Activated CD4-positive, CD25-positive, alpha-beta regulatory T cell treated with anti-CD3 and anti-CD28 coated beads, Interleukin-2, amount 50 U/mL, for 24 hours (primary cell): ENCODE results near the gene SANBR.

ENCODE experiments used
- ATAC-seq, 2 donors: fragments of 150-1000 bp; cut with Tn5 transposase; one replicate each; pipeline ENCODE4 v1.10.0; 2021; ENCODE audit warnings: mild to moderate bottlenecking in 1 of 2, moderate library complexity in 1 of 2

Gene SANBR

DNA sequence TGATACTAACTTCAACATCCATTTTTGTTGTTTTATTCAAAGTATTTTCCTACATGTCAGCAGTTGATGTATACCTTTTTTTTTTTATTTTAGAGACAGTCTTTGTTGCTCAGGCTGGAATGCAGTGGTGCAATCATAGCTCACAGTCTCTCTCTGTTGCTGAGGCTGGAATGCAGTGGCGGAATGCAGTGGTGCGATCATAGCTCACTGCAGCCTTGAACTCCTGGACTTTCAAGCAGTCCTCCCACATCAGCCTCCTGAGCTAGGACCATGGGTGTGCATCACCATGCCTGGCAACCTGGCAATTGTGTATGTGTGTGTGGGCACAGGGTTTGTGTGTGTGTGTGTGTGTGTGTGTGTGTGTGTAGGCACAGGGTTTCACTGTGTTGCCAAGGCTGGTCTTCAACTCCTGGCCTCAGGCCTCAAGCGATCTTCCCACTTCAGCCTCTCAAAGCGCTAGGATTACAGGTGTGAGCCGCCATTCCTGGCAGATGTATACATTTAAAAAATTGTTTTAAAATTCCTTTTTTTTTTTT, 24.8 kb downstream of the SANBR start:
- no peak for ATAC-seq

DNA sequence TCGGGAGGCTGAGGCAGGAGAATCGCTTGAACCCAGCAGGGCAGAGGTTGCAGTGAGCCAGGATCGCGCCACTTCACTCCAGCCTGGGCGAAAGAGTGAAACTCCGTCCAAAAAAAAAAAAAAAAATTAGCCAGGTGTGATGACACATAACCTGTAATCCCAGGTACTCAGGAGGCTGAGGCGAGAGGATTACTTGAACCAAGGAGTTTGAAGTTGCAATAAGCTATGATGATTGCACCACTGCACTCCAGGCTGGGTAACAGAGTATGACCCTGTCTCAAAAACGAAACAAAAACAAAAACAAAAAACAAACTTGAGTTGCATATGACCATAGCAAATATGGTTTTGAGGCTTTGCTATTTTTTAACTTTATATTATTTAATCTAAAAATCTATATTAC, 25.8 kb downstream of the SANBR start:
- ATAC-seq = no peak

DNA sequence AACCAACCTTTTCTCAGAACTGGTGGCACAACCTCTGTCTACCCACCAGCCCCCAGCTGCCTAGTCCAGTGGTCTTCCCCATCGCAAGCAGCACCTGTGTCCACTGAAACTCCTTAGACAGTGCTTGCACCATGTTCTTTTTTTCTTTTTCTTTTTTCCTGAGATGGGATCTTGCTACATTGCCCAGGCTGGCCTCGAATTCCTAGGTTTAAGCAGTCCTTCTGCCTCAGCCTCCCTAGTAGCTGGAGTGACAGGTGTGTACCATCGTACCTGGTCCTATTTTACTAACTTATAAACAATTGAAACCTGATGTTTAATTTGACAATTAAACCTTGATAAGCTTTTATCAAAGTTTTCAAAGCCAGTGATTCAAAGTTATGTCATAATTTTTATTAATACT, 30.8 kb downstream of the SANBR start:
- no peak for ATAC-seq

DNA sequence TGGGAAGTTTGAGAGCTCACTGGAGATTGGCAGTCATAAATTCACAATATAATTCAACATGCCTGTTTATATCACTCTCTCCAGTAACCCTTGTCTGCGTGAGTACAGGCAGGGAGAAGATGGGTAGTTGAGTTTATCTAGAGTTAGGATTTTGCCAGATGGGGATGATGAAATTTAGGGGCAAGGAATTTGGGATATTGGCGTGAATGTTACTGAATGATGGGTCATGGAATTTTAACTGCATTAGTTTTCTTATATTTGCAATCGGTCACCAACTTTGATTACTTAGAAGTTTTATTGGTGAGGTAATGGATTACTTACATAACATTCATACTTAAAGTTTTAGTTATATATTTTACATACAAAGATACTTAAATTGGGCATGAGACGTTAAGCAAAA, 35.1 kb downstream of the SANBR start:
- no peak for ATAC-seq

DNA sequence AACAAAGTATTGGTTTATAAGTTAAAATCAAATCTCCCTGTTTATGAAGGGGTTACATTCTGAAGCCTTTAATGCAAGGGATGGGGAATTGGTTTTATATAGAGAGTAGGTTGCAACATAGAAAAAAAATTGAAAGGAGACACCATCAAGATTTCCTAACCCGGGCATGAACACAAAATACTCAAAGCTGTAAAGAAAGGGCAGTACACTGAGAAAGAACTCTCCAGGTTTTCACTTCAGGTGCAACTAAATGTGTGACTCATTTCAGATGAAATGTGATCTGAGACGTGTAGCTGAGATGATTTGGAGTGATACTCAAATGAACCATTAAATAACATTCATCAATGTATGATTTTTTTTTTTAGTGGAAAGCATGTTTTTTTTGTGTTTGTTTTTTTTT, 43.6 kb downstream of the SANBR start:
- ATAC-seq = no peak

DNA sequence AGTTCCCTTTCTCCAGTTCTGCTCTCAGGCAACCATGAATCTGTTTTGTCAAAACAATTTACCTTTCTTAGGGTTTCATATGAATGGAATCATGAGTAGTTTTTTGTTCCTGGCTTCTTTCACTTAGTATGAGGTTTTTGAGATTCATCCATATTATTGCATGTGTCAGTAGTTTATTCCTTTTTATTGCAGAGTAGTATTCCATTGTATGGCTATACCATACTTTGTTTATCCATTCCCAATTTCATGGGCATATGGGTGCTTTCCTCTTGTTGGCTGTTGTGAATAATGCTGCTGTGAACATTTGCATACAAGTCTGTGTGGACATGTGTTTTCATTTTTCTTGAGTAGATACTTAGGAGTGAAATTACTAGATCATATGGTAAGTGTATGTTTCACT, 46.0 kb downstream of the SANBR start:
- no peak for ATAC-seq

DNA sequence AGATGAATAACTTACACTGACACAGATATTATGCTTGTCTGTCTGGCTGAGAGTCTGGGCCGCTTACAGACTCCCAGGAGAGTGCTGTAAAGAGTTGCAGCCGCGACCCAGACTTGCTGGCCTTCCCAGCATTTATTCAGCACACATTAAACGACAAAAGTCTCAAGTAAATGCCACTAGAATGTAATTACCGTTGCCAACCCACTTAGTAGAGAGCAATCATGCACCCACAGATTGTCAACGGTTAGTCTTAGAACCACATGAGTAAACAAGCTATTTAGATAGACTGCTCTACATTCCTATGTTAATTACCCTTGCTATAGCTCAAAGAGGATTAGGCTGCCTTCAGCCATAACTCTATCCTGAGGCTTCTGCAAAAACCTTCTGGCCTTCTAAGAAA, 48.5 kb downstream of the SANBR start:
- no peak for ATAC-seq
